ENCODE data around the gene TMEM163. TPM values are rescaled to one million over a fixed set of nuclear protein-coding genes. Genes with fewer than 3 reads are reported as not detected.

Gene TMEM163
- total and polyA plus RNA-seq, 2 donors (not counting 3 experiments of a cell fraction or from before 2014, with no cell fraction given): 1.0 to 2.8 TPM

- Histone ChIP-seq H3K4me2 (ENCODE audit: insufficient read depth, low read length) (peak overlapping the region; percentile 6), H3K79me2 (ENCODE audit: control insufficient read depth, insufficient read depth, low read length) (no peaks in the 10 kb centered on the region), H3K4me1 (ENCODE audit: control insufficient read depth, extremely low read depth, insufficient read depth, low read length) (peaks cover 47% of the 10 kb centered on the region), H3K27ac (ENCODE audit: insufficient read depth, low read depth, low read length) (peak overlapping the region; percentile 56), H3K9ac (replicated peaks; ENCODE audit: extremely low read depth, insufficient read depth, low read length) (peak overlapping the region; percentile 44), H2AFZ (ENCODE audit: low read depth, low read length) (peak overlapping the region; percentile 63), H3K9me3 (replicated peaks; ENCODE audit: control insufficient read depth, insufficient read depth, low read length) (no peaks in the 10 kb centered on the region), H4K20me1 (replicated peaks; ENCODE audit: control insufficient read depth, extremely low read depth, insufficient read depth, low read length) (no peaks in the 10 kb centered on the region), H3K27me3 (ENCODE audit: control insufficient read depth in 2 of 2, insufficient read depth in 2 of 2, low read length in 2 of 2) (no peaks in the 10 kb centered on the region), H3K9me1 (replicated peaks; ENCODE audit: control insufficient read depth, extremely low read depth, insufficient read depth, low read length) (no peaks in the 10 kb centered on the region), H3K36me3 (ENCODE audit: control insufficient read depth in 2 of 2, extremely low read depth in 1 of 2, insufficient read depth in 2 of 2, low read length in 2 of 2) (peaks cover 0 to 2% of the 10 kb centered on the region in 2 experiments), H3K4me3 (replicated peaks in 1 of 3; ENCODE audit: insufficient read depth in 1 of 3, low read depth in 1 of 3, low read length in 3 of 3) (no peak overlapping the region)
- CTCF ChIA-PET: interaction anchor here (0.6 to 6.7 kb wide), 46 partner anchors 9 to 526 kb away, joined by 3 to 204 read pairs (median 6); partner anchors contain the start of gene MGAT5
- intact Hi-C loops (cut with micrococcal nuclease): loop anchor here (5.0 kb wide), 3 partner anchors 184 to 509 kb away; no protein-coding TSS in a partner anchor
- BruUV-seq (replicated peaks): no TSS peak
- no peak for DNase-seq (ENCODE audit: low read depth, low spot score)
- dilution Hi-C loops (cut with MboI; ENCODE audit: extremely low pct_ligation_motif_present, low sequenced_read_pairs): no loop called here
- POLR2A ChIA-PET: interaction anchor here (1.0 to 1.1 kb wide), 2 partner anchors 15 to 293 kb away, joined by 4 to 5 read pairs; no protein-coding TSS in a partner anchor
- FAIRE-seq: no peak
- TF ChIP-seq FOS (IDR thresholded peaks at IDR 0.05; ENCODE audit: borderline replicate concordance, insufficient read depth, low read length): no peak
- TF ChIP-seq POLR2A (IDR thresholded peaks at IDR 0.05; ENCODE audit: low read depth, low read length): no peak
- no peak for TF ChIP-seq MAX (IDR thresholded peaks at IDR 0.05; ENCODE audit: insufficient read depth, insufficient read length)
- TF ChIP-seq JUN (IDR thresholded peaks at IDR 0.05; ENCODE audit: borderline replicate concordance, insufficient read depth, insufficient read length, low read depth): no peak
- TF ChIP-seq, protein P1, sequence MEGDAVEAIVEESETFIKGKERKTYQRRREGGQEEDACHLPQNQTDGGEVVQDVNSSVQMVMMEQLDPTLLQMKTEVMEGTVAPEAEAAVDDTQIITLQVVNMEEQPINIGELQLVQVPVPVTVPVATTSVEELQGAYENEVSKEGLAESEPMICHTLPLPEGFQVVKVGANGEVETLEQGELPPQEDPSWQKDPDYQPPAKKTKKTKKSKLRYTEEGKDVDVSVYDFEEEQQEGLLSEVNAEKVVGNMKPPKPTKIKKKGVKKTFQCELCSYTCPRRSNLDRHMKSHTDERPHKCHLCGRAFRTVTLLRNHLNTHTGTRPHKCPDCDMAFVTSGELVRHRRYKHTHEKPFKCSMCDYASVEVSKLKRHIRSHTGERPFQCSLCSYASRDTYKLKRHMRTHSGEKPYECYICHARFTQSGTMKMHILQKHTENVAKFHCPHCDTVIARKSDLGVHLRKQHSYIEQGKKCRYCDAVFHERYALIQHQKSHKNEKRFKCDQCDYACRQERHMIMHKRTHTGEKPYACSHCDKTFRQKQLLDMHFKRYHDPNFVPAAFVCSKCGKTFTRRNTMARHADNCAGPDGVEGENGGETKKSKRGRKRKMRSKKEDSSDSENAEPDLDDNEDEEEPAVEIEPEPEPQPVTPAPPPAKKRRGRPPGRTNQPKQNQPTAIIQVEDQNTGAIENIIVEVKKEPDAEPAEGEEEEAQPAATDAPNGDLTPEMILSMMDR (IDR thresholded peaks at IDR 0.05; ENCODE audit: extremely low read depth in 1 of 2, insufficient read depth in 1 of 2, low read depth in 1 of 2, low read length in 2 of 2): no peak
- TF ChIP-seq POLR2AphosphoS5 (IDR thresholded peaks at IDR 0.05; ENCODE audit: insufficient read depth, low read depth, low read length): no peak
- no peak for TF ChIP-seq MYC (IDR thresholded peaks at IDR 0.05; ENCODE audit: low read depth, low read length)
- no peak for TF ChIP-seq GATA2 (IDR thresholded peaks at IDR 0.05; ENCODE audit: insufficient read depth, insufficient read length, low read depth, low read length)
- no peak for TF ChIP-seq EZH2 (IDR thresholded peaks at IDR 0.05; ENCODE audit: borderline replicate concordance, low read depth, low read length, severe bottlenecking)
Measured at GRCh38 chr2:134411279-134411827, 307.4 kb downstream of the TMEM163 start.
